Measurements from ENCODE around the gene PRIM2. TPM values are rescaled to one million over a fixed set of nuclear protein-coding genes. Genes with fewer than 3 reads are reported as not detected.

Gene PRIM2
- total RNA-seq, 1 donor from 2014 or later = 16.6 TPM

Small RNA genes within 50 kb of the gene (microRNA-seq; reads per million reads assigned to microRNA genes)
- gene MIR548U = not detected

Other genes with a start within 250 kb of the PRIM2 start
- gene ZNF451, start 227.4 kb upstream of the PRIM2 start, total RNA-seq = 79.9 to 93.8 TPM (median 87.2 TPM) in 3 replicates
- gene BAG2, start 145.3 kb upstream of the PRIM2 start, total RNA-seq = 4.5 to 5.4 TPM (median 5.0 TPM) in 3 replicates
- 15.2 to 16.8 TPM (median 16.1 TPM) in 3 replicates for gene RAB23, start 95.3 kb upstream of the PRIM2 start, total RNA-seq

All from mesothelial cell of epicardium (in vitro differentiated cells).